A549 (cell line): ENCODE results near the gene LINC00305. TPM values are rescaled to one million over a fixed set of nuclear protein-coding genes. Genes with fewer than 3 reads are reported as not detected.

Experiments used
- ATAC-seq, 2 experiments: fragments of 200-7000 bp in 1 of 2; fragments of >200 bp in 1 of 2; cut with Nextera tagmentation in 1 of 2; cut with Tn5 transposase in 1 of 2; 3 replicates each; pipeline versions ENCODE4 v1.8.0 to v1.9.1; 2018 to 2020; ENCODE audit warnings: mild to moderate bottlenecking in 1 of 2, moderate library complexity in 1 of 2
- CTCF ChIA-PET: fragments of 300-600 bp; sonication (Branson Sonifier 250); formaldehyde crosslinking; extraction: SDS; loops from one replicate; lab custom pipeline; 2021; ENCODE audit warnings: antibody characterized with exemption, inconsistent platforms; lab: Yijun Ruan, JAX
- POLR2A ChIA-PET: fragments of 350-600 bp; formaldehyde crosslinking; extraction: SDS; loops from one replicate; lab custom pipeline; 2021; ENCODE audit warnings: antibody characterized with exemption, inconsistent platforms; lab: Yijun Ruan, JAX
- DNase-seq, 2 experiments: peaks; one replicate each; pipeline versions ENCODE4 v3.0.0 to v3.0.0-alpha.2; 2011 to 2016; ENCODE audit warnings: low read depth in 1 of 2, low spot score in 1 of 2
- FAIRE-seq: peaks from 2 replicates; lab custom pipeline; 2011; peaks lifted over from hg19 to GRCh38; lab: Jason Lieb, UNC
- H3K27ac ChIP-seq, 2 experiments: fragments of >200 bp; sonication (Bioruptor Twin); formaldehyde crosslinking; 3 replicates each; pipeline ENCODE4 v1.5.1; 2016 to 2017
- H3K4me1 ChIP-seq: fragments of >200 bp; sonication (Bioruptor Twin); formaldehyde crosslinking; 3 replicates; pipeline ENCODE4 v1.6.1; 2016
- H3K4me2 ChIP-seq: fragments of >200 bp; sonication (Bioruptor Twin); formaldehyde crosslinking; 3 replicates; pipeline ENCODE4 v1.6.1; 2016
- H3K4me3 ChIP-seq: fragments of >200 bp; sonication (Bioruptor Twin); formaldehyde crosslinking; 3 replicates; pipeline ENCODE4 v1.5.1; 2016
- H3K9me3 ChIP-seq: fragments of >200 bp; sonication (Bioruptor Twin); formaldehyde crosslinking; 3 replicates; pipeline ENCODE4 v1.6.1; 2016
- CBX8 ChIP-seq: fragments of 200-600 bp; sonication (generic); IDR thresholded peaks from 2 replicates; pipeline ENCODE4 v1.6.1; 2016
- CHD4 ChIP-seq: fragments of 200-600 bp; sonication (generic); IDR thresholded peaks from 2 replicates; pipeline ENCODE4 v1.6.1; 2016; ENCODE audit warnings: antibody characterized with exemption, mild to moderate bottlenecking, borderline replicate concordance
- EHMT2 ChIP-seq: fragments of 200-600 bp; sonication (generic); IDR thresholded peaks from 2 replicates; pipeline ENCODE4 v1.6.1; 2016; ENCODE audit warnings: antibody characterized with exemption, low read depth, mild to moderate bottlenecking, moderate library complexity
- EP300 ChIP-seq, 2 experiments: fragments of >200 bp; sonication (Bioruptor Twin); formaldehyde crosslinking; IDR thresholded peaks; 2 replicates in 1 of 2; 3 replicates in 1 of 2; pipeline ENCODE4 v1.6.1; 2016 to 2017
- ESRRA ChIP-seq: fragments of 150-350 bp; IDR thresholded peaks from 2 replicates; pipeline ENCODE4 v1.6.1; 2014; ENCODE audit warnings: mild to moderate bottlenecking, low read length, borderline replicate concordance
- HDAC2 ChIP-seq: fragments of 200-600 bp; sonication (generic); IDR thresholded peaks from 2 replicates; pipeline ENCODE4 v1.6.1; 2016
- HES2 ChIP-seq: fragments of >200 bp; sonication (Bioruptor Twin); formaldehyde crosslinking; IDR thresholded peaks from 2 replicates; pipeline ENCODE4 v1.6.1; 2016
- HOXB13 ChIP-seq: fragments of 250-450 bp; sonication (Bioruptor Pico); IDR thresholded peaks from 2 replicates; pipeline ENCODE4 v1.5.0; 2020; ENCODE audit warnings: low read depth, mild to moderate bottlenecking, moderate library complexity
- HOXB5 ChIP-seq: fragments of 250-450 bp; sonication (Bioruptor Pico); IDR thresholded peaks from 2 replicates; pipeline ENCODE4 v1.5.0; 2020; ENCODE audit warnings: mild to moderate bottlenecking, moderate library complexity
- KDM1A ChIP-seq: fragments of 200-600 bp; sonication (generic); IDR thresholded peaks from 2 replicates; pipeline ENCODE4 v1.6.1; 2016; ENCODE audit warnings: low read depth, mild to moderate bottlenecking
- KDM5A ChIP-seq: fragments of 200-600 bp; sonication (generic); IDR thresholded peaks from 2 replicates; pipeline ENCODE4 v1.6.1; 2016; ENCODE audit warnings: antibody characterized with exemption, mild to moderate bottlenecking
- MAFK ChIP-seq: fragments of 450-650 bp; IDR thresholded peaks from 2 replicates; pipeline ENCODE4 v1.6.1; 2014; ENCODE audit not compliant: partially characterized antibody
- MAZ ChIP-seq: fragments of 150-350 bp; IDR thresholded peaks from 2 replicates; pipeline ENCODE4 v1.6.1; 2014; ENCODE audit warnings: antibody characterized with exemption, low read depth, low read length, borderline replicate concordance
- MYC ChIP-seq: IDR thresholded peaks from 2 replicates; pipeline ENCODE4 v1.6.1; 2012; ENCODE audit warnings: mild to moderate bottlenecking, inconsistent platforms, low read length, improper control_type of control experiment, borderline replicate concordance
- NPAS2 ChIP-seq: fragments of 250-450 bp; sonication (Bioruptor Pico); IDR thresholded peaks from 2 replicates; pipeline ENCODE4 v1.8.0; 2022; ENCODE audit warnings: mild to moderate bottlenecking, moderate library complexity, borderline replicate concordance
- NR3C1 ChIP-seq: fragments of >200 bp; sonication (Bioruptor Twin); formaldehyde crosslinking; IDR thresholded peaks from 3 replicates; pipeline ENCODE4 v1.6.1; 2017
- POLR2A ChIP-seq: IDR thresholded peaks from 2 replicates; pipeline ENCODE4 v1.6.1; 2012; ENCODE audit warnings: mild to moderate bottlenecking, low read length
- RAD21 ChIP-seq, 2 experiments: fragments of >200 bp in 1 of 2; sonication (Bioruptor Twin) in 1 of 2; formaldehyde crosslinking in 1 of 2; IDR thresholded peaks in 1 of 2; conservative IDR thresholded peaks in 1 of 2; 2 replicates in 1 of 2; 3 replicates in 1 of 2; pipeline ENCODE4 v1.6.1; 2012 to 2018; ENCODE audit warnings: inconsistent platforms in 1 of 2
- RARB ChIP-seq: fragments of 250-450 bp; sonication (Bioruptor Pico); IDR thresholded peaks from 2 replicates; pipeline ENCODE4 v1.8.0; 2021; ENCODE audit warnings: mild to moderate bottlenecking, moderate library complexity
- TP53 ChIP-seq: fragments of 250-450 bp; sonication (Bioruptor Pico); IDR thresholded peaks from 2 replicates; pipeline ENCODE4 v1.5.0; 2021; ENCODE audit warnings: mild to moderate bottlenecking, moderate library complexity
- ZC3H11A ChIP-seq: fragments of 450-650 bp; IDR thresholded peaks from 2 replicates; pipeline ENCODE4 v1.6.1; 2014; ENCODE audit warnings: antibody characterized with exemption, mild to moderate bottlenecking
- ZNF302 ChIP-seq: fragments of 250-450 bp; sonication (Bioruptor Pico); IDR thresholded peaks from 2 replicates; pipeline ENCODE4 v1.9.0; 2021; ENCODE audit warnings: inconsistent platforms, mild to moderate bottlenecking, moderate library complexity
- ZSCAN20 ChIP-seq: fragments of 250-450 bp; sonication (Bioruptor Pico); IDR thresholded peaks from 2 replicates; pipeline ENCODE4 v1.8.0; 2022; ENCODE audit warnings: mild to moderate bottlenecking, moderate library complexity
- WGBS: methylation state at CpG from one replicate; pipeline ENCODE4 v1.1.6; 2017; ENCODE audit errors: missing lambda C conversion rate; 5-methylcytosine and 5-hydroxymethylcytosine counted together
- polyA plus RNA-seq, 4 experiments: library from polyadenylated mRNA; depleted of rRNA in 3 of 4; stranded (reverse); fragments of >200 nt; fragmentation: RNase III in 1 of 4; extraction: RNeasy Plus Mini Kit Qiagen cat#74134 plus additional on column Dnase treatment in 1 of 4; gene quantifications; 2 replicates in 3 of 4; 3 replicates in 1 of 4; pipeline ENCODE4 v1.2.3, GENCODE V29; 2011 to 2017
- TF ChIP-seq, protein P1 (sequence below): IDR thresholded peaks from 2 replicates; pipeline ENCODE4 v1.6.1; 2012; ENCODE audit warnings: low read depth, borderline replicate concordance
- TF ChIP-seq, protein P2 (sequence below): IDR thresholded peaks from 2 replicates; pipeline ENCODE4 v1.6.1; 2012
- TF ChIP-seq, protein P3 (sequence below): fragments of 250-450 bp; sonication (Bioruptor Pico); IDR thresholded peaks from 2 replicates; pipeline ENCODE4 v1.5.0; 2020; ENCODE audit warnings: low read depth, mild to moderate bottlenecking, moderate library complexity

Gene LINC00305
- polyA plus RNA-seq, 2 of the 4 experiments (the other 2 are of a cell fraction), result not detected

DNA sequence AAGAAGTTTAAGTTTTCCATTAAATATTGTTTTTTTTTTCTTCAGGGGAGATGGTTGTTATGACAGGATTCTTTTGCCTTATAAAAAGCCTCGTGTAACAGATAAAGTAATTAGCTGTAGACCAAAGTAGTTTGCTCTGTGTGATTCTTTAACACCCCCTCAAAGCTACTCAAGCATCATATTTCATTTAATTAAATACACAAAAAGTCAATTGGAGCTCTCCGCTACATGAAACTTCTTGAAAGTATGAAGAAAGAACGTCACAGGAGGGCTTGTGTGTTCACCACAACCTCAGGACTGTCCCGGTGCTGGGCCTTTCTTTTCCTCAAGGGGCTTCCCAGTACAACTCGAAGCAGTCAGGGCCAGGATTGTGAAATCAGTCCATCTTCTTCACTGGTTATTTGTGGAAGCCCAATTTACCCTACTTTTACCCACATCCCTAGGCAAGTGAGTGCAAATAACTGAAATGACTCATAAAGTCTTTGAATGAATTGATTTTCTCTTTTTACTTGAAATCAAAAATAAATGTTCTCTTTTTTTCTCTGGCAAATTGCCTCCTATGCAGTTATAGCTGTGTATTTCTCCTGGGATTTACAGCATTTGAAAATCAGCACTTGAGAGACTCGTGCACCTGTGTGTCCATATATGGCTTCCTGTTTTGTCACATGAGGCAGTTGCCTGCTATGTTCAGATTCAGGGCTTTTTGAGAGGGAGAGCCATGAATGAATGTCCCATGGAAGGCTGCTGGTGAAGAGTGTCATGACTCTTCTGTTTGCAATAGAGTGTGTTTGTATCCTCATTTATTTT is 48.6 kb downstream of the LINC00305 start:
- POLR2A ChIA-PET, result no interaction called here

GRCh38 chr18:64099244-64099643 is 49.6 kb downstream of the LINC00305 start:
- Histone ChIP-seq H3K4me3 (no peak overlapping the region), H3K4me1 (no peaks in the 10 kb centered on the region), H3K9me3 (no peaks in the 10 kb centered on the region), H3K27ac (no peak overlapping the region), H3K4me2 (no peak overlapping the region)
- ATAC-seq (no peak), FAIRE-seq (no peak), DNase-seq (no peak)
- POLR2A ChIA-PET, result no interaction called here
- CTCF ChIA-PET, result no interaction called here
- WGBS, result 7% methylated on average over 3 of the region's 3 CpGs
- TF ChIP-seq MAFK, result no peak
- TF ChIP-seq ZSCAN20 (CRISPR knock-in tag), result no peak
- TF ChIP-seq HOXB5 (CRISPR knock-in tag), result no peak
- TF ChIP-seq, protein P1, sequence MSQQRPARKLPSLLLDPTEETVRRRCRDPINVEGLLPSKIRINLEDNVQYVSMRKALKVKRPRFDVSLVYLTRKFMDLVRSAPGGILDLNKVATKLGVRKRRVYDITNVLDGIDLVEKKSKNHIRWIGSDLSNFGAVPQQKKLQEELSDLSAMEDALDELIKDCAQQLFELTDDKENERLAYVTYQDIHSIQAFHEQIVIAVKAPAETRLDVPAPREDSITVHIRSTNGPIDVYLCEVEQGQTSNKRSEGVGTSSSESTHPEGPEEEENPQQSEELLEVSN, result no peak
- TF ChIP-seq TP53 (CRISPR knock-in tag), result no peak
- no peak for TF ChIP-seq RARB (CRISPR knock-in tag)
- TF ChIP-seq MYC, result no peak
- no peak for TF ChIP-seq HDAC2
- no peak for TF ChIP-seq RAD21 (conservative IDR thresholded peaks at IDR 0.05 in 1 of 2, IDR thresholded peaks at IDR 0.05 in 1 of 2)
- TF ChIP-seq EP300 (IDR thresholded peaks at IDR 0.05), result no peak
- no peak for TF ChIP-seq POLR2A
- TF ChIP-seq HOXB13 (CRISPR knock-in tag), result no peak
- TF ChIP-seq EHMT2, result no peak
- TF ChIP-seq HES2, result no peak
- TF ChIP-seq NR3C1, result no peak
- no peak for TF ChIP-seq KDM5A
- TF ChIP-seq, all 56 proteins: peak for 0

More for the DNA sequence above, 48.6 kb downstream of the LINC00305 start:
- CTCF ChIA-PET, result interaction anchor here (0.6 kb wide), 1 partner anchor 11 kb away, joined by 3 read pairs; no protein-coding TSS in a partner anchor
- Histone ChIP-seq H3K9me3 (no peaks in the 10 kb centered on the region), H3K27ac (no peak overlapping the region), H3K4me2 (no peak overlapping the region), H3K4me1 (no peaks in the 10 kb centered on the region), H3K4me3 (no peak overlapping the region)
- DNase-seq (no peak), FAIRE-seq (no peak), ATAC-seq (no peak)
- no peak for TF ChIP-seq CHD4
- no peak for TF ChIP-seq CBX8
- TF ChIP-seq ESRRA, result no peak
- TF ChIP-seq, protein P2, sequence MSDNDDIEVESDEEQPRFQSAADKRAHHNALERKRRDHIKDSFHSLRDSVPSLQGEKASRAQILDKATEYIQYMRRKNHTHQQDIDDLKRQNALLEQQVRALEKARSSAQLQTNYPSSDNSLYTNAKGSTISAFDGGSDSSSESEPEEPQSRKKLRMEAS, result no peak
- TF ChIP-seq KDM1A, result no peak
- TF ChIP-seq ZC3H11A, result no peak
- TF ChIP-seq MAZ, result no peak
- TF ChIP-seq, protein P3, sequence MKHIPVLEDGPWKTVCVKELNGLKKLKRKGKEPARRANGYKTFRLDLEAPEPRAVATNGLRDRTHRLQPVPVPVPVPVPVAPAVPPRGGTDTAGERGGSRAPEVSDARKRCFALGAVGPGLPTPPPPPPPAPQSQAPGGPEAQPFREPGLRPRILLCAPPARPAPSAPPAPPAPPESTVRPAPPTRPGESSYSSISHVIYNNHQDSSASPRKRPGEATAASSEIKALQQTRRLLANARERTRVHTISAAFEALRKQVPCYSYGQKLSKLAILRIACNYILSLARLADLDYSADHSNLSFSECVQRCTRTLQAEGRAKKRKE (CRISPR knock-in tag), result no peak
- TF ChIP-seq RAD21 (conservative IDR thresholded peaks at IDR 0.05 in 1 of 2, IDR thresholded peaks at IDR 0.05 in 1 of 2), result no peak
- no peak for TF ChIP-seq ZNF302 (CRISPR knock-in tag)
- TF ChIP-seq NPAS2 (CRISPR knock-in tag), result no peak
- WGBS, result 18% methylated on average over 6 of the region's 6 CpGs
